Common myeloid progenitor, CD34-positive (primary cell): ENCODE results near the gene CD8B.
"Not testable (repeated sequence)": the region's sequence is repeated elsewhere in the genome, so short reads cannot be mapped to it uniquely, and the experiment has no call there.

Experiments used
- CTCF ChIA-PET: fragments of 350-600 bp; sonication (Branson Sonifier 250); formaldehyde crosslinking; loops from one replicate; lab custom pipeline; 2021; ENCODE audit warnings: antibody characterized with exemption; lab: Charles Lee
- POLR2A ChIA-PET: fragments of 350-600 bp; sonication (Branson Sonifier 250); formaldehyde crosslinking; loops from one replicate; lab custom pipeline; 2021; ENCODE audit warnings: antibody characterized with exemption; lab: Charles Lee
- DNase-seq, 3 donors: peaks; one replicate each; pipeline versions ENCODE4 v3.0.0 to v3.0.0-alpha.2; 2013
- H3K27ac ChIP-seq, 2 experiments: 1 replicate in 1 of 2; 2 replicates in 1 of 2; pipeline ENCODE4 v1.7.0; 2013; ENCODE audit warnings: inconsistent platforms in 2 of 2, low read length in 2 of 2, mild to moderate bottlenecking in 2 of 2, low read depth in 1 of 2, moderate library complexity in 1 of 2; ENCODE audit not compliant: severe bottlenecking in 2 of 2, insufficient read depth in 1 of 2, poor library complexity in 1 of 2
- H3K27me3 ChIP-seq, 5 experiments: replicated peaks in 2 of 5; 1 replicate in 3 of 5; 2 replicates in 2 of 5; pipeline versions ENCODE4 v1.6.1 to v1.7.0; 2013; ENCODE audit warnings: low read length in 4 of 5, mild to moderate bottlenecking in 2 of 5, moderate library complexity in 2 of 5, inconsistent platforms in 1 of 5; ENCODE audit not compliant: insufficient read depth in 5 of 5, control insufficient read depth in 4 of 5
- H3K36me3 ChIP-seq, 4 experiments: 1 replicate in 2 of 4; 2 replicates in 2 of 4; pipeline versions ENCODE4 v1.6.1 to v1.7.0; 2013; ENCODE audit warnings: low read length in 3 of 4, control low read depth in 1 of 4, mild to moderate bottlenecking in 1 of 4; ENCODE audit not compliant: control insufficient read depth in 4 of 4, insufficient read depth in 4 of 4
- H3K4me1 ChIP-seq, 4 experiments: 1 replicate in 3 of 4; 2 replicates in 1 of 4; pipeline versions ENCODE4 v1.6.1 to v1.7.1; 2013; ENCODE audit warnings: low read length in 3 of 4, mild to moderate bottlenecking in 3 of 4, control low read depth in 1 of 4, inconsistent platforms in 1 of 4, moderate library complexity in 1 of 4; ENCODE audit not compliant: control insufficient read depth in 4 of 4, insufficient read depth in 4 of 4; ENCODE audit errors: control extremely low read depth in 1 of 4
- H3K4me3 ChIP-seq, 7 experiments: 1 replicate in 4 of 7; 2 replicates in 3 of 7; pipeline versions ENCODE4 v1.5.1 to v1.7.0; 2013; ENCODE audit warnings: mild to moderate bottlenecking in 7 of 7, low read length in 6 of 7, moderate library complexity in 6 of 7, inconsistent platforms in 2 of 7, low read depth in 2 of 7, control low read depth in 1 of 7; ENCODE audit not compliant: insufficient read depth in 4 of 7, control insufficient read depth in 1 of 7; ENCODE audit errors: extremely low read depth in 1 of 7
- H3K9me3 ChIP-seq, 5 experiments: 1 replicate in 4 of 5; 2 replicates in 1 of 5; pipeline versions ENCODE4 v1.6.1 to v1.7.1; 2013; ENCODE audit warnings: low read length in 4 of 5, mild to moderate bottlenecking in 2 of 5, inconsistent platforms in 1 of 5, low read depth in 1 of 5, moderate library complexity in 1 of 5; ENCODE audit not compliant: control insufficient read depth in 4 of 5, insufficient read depth in 2 of 5; ENCODE audit errors: control extremely low read depth in 1 of 5
- WGBS: methylation state at CpG from one replicate; pipeline ENCODE4 v1.1.5; 2013; ENCODE audit not compliant: insufficient coverage; 5-methylcytosine and 5-hydroxymethylcytosine counted together

CD8B gene

GRCh38 chr2:86870941-86871340, 9.3 kb upstream of the CD8B start:
- H3K4me3 ChIP-seq, H3K4me1 ChIP-seq, H3K9me3 ChIP-seq, CTCF ChIA-PET, DNase-seq, H3K36me3 ChIP-seq, POLR2A ChIA-PET, H3K27me3 ChIP-seq, H3K27ac ChIP-seq: not testable (repeated sequence)
- WGBS, result 100% methylated on average over 1 of the region's 4 CpGs

GRCh38 chr2:86868895-86869468, 7.3 kb upstream of the CD8B start:
- H3K4me3 ChIP-seq, DNase-seq, H3K27ac ChIP-seq, POLR2A ChIA-PET, H3K36me3 ChIP-seq, H3K4me1 ChIP-seq, H3K9me3 ChIP-seq, CTCF ChIA-PET, H3K27me3 ChIP-seq: not testable (repeated sequence)
- no CpG with 5 or more reads among the region's 2 CpGs for WGBS

DNA sequence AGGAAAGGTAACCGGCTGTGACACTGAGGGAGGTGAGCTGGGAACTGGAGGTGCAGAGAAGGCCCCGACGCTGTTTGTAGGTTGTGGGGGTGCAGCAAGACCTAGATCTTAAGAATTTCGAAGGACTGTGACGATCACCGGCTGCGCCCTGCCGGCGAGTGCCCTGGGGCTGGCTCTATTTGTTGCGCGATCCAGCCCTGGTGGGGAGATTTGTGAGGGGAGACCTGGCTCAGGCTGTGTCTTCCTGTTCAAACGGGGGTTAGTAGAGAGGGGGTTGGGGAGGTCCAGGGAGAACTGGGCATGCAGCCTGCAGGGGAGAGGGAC, 656 bp upstream of the CD8B start:
- POLR2A ChIA-PET, H3K27ac ChIP-seq, CTCF ChIA-PET, DNase-seq, H3K4me1 ChIP-seq, H3K9me3 ChIP-seq, H3K36me3 ChIP-seq, H3K4me3 ChIP-seq: not testable (repeated sequence)
- no CpG with 5 or more reads among the region's 12 CpGs for WGBS
- H3K27me3 ChIP-seq, result peaks cover 0 to 10% (median 0%) of the 10 kb centered on the region in 5 experiments

DNA sequence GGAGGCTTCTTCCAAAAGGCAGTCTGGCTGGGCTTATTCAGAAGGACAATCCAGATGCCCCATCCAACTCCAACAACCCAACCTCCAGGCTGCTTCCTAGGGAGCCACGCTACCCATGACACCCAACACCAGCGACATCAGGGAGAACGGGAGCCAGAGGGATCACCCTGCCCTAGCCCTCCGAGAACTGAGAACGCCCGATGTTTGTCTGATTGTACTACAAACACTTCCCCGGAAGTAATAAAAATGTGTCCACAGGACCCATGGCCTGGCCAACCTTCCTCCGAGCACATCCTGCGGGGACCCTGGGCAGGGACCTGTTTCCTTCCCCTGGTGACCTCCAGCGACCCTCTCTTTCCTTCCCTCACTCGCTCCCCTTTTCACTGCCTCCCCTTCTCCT, 511 bp downstream of the CD8B start:
- Histone ChIP-seq H3K27me3 (peaks cover 0 to 10% (median 0%) of the 10 kb centered on the region in 5 experiments), H3K4me3 (peak overlapping the region in 2 of 7 experiments; percentile 26 to 48)
- H3K27ac ChIP-seq, POLR2A ChIA-PET, H3K36me3 ChIP-seq, H3K9me3 ChIP-seq, DNase-seq, CTCF ChIA-PET, H3K4me1 ChIP-seq: not testable (repeated sequence)
- WGBS, result 50% methylated on average over 9 of the region's 11 CpGs

DNA sequence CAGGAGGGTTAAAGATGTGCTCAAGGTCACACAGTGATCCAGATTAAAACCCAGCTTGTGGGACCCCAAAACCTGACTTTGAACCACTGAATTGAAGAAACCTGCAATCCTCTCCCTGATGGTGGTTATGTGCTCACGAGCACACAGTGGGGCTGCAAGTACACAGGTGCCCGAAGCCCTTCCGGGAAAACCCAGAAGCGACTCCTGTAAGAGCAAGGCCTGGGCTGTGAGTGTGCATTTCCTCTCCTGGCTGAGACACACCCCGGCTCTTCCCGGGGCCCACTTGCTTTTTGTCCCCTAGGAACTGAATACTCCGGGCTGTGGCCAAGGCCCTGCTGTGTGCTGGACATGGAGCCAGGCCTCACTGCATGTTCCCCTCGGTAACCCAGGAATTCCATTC, 1.1 kb downstream of the CD8B start:
- H3K4me1 ChIP-seq, H3K36me3 ChIP-seq, POLR2A ChIA-PET, H3K27ac ChIP-seq, DNase-seq, CTCF ChIA-PET, H3K9me3 ChIP-seq, H3K4me3 ChIP-seq: not testable (repeated sequence)
- 100% methylated on average over 2 of the region's 8 CpGs for WGBS
- H3K27me3 ChIP-seq, result peaks cover 0 to 10% (median 0%) of the 10 kb centered on the region in 5 experiments

- 100% methylated on average over 4 of the region's 5 CpGs for WGBS
Observed at GRCh38 chr2:86857688-86858087, 4.0 kb downstream of the CD8B start.

DNA sequence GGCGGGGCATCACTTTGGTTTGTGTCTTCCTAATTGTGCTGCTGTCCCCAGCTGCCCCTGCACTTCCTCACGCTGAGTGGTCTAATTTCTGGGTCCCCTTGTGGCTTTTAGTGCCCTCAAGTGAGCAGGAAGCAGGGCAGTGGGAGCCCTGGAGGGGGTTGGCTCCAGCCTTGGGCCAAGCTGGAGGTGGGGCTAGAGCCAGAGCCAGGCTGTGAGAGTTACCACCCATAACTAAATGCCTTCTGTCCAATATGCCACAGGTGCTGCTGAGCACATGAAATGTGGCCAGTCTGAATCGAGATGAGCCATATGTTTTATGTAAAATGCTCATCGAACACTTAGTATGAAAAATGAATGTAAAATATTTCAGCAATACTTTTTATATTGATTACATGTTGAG, 5.2 kb downstream of the CD8B start:
- H3K4me3 ChIP-seq, H3K4me1 ChIP-seq, CTCF ChIA-PET, H3K36me3 ChIP-seq, H3K9me3 ChIP-seq, DNase-seq, H3K27ac ChIP-seq, H3K27me3 ChIP-seq, POLR2A ChIA-PET: not testable (repeated sequence)
- WGBS, result no CpG with 5 or more reads among the region's 4 CpGs

More at GRCh38 chr2:86857688-86858087, 4.0 kb downstream of the CD8B start:
- H3K27me3 ChIP-seq, H3K9me3 ChIP-seq, POLR2A ChIA-PET, DNase-seq, H3K4me3 ChIP-seq, H3K4me1 ChIP-seq, H3K36me3 ChIP-seq, CTCF ChIA-PET, H3K27ac ChIP-seq: not testable (repeated sequence)
